Measurements from ENCODE around the gene PRPF40A. TPM values are rescaled to one million over a fixed set of nuclear protein-coding genes. Genes with fewer than 3 reads are reported as not detected.
"Not testable (repeated sequence)": the region's sequence is repeated elsewhere in the genome, so short reads cannot be mapped to it uniquely, and the experiment has no call there.

PRPF40A gene
- total and polyA plus RNA-seq, 2 experiments from 2014 or later = 86.1 to 112 TPM

- 100% methylated on average over 1 of the region's 1 CpG for whole genome bisulfite sequencing, 2 experiments (ENCODE audit: low coverage in 1 of 2, low lambda C conversion rate in 2 of 2, missing lambda C conversion rate in 2 of 2)
- in situ Hi-C loops (cut with MboI) = loop anchor here (25.0 kb wide), 1 partner anchor 782 kb away; no protein-coding TSS in a partner anchor
- no peak for TF ChIP-seq EZH2 (IDR thresholded peaks at IDR 0.05; ENCODE audit: insufficient read depth, poor library complexity, severe bottlenecking)
- TF ChIP-seq EZH2phosphoT487 (IDR thresholded peaks at IDR 0.05; ENCODE audit: insufficient read depth, low read depth) = no peak
Observed at GRCh38 chr2:152730591-152731333, 13.5 kb upstream of the PRPF40A start.

GRCh38 chr2:152729844-152730243 lies 12.6 kb upstream of the PRPF40A start:
- H4K20me1 ChIP-seq (ENCODE audit: insufficient read depth) = 0 out of 2 replicates have a peak, but pooled peaks cover 4% of the 10 kb centered on the region

More at GRCh38 chr2:152730591-152731333, 13.5 kb upstream of the PRPF40A start:
- H3K9ac ChIP-seq = no peak overlapping the region
- H4K20me1 ChIP-seq (ENCODE audit: insufficient read depth) = 0 out of 2 replicates have a peak, but pooled peaks cover 5% of the 10 kb centered on the region
- no peak overlapping the region for H3K4me2 ChIP-seq (ENCODE audit: unreplicated experiment)
- H3K4me1 ChIP-seq (ENCODE audit: insufficient read depth) = peaks cover 1% of the 10 kb centered on the region
- peaks cover 60% of the 10 kb centered on the region for H3K79me2 ChIP-seq (ENCODE audit: insufficient read depth)
- H3F3A ChIP-seq (ENCODE audit: insufficient read depth) = no peaks in the 10 kb centered on the region
- no peaks in the 10 kb centered on the region for H3K9me3 ChIP-seq (ENCODE audit: low read depth)
- no peaks in the 10 kb centered on the region for H3K27me3 ChIP-seq (replicated peaks; ENCODE audit: insufficient read depth)
- no peak overlapping the region for H3K27ac ChIP-seq
- peak; percentile 19 for DNase-seq
- no peak overlapping the region for H2AFZ ChIP-seq
- no peaks in the 10 kb centered on the region for H3K9me2 ChIP-seq (ENCODE audit: insufficient read depth)
- H3K4me3 ChIP-seq = no peak overlapping the region
- H3K36me3 ChIP-seq (ENCODE audit: low read depth) = peaks cover under 1% of the 10 kb centered on the region; the same call in 1 of the 2 replicates

GRCh38 chr2:152723918-152724317 lies 6.7 kb upstream of the PRPF40A start:
- H4K20me1 ChIP-seq (ENCODE audit: insufficient read depth) = no peaks in the 10 kb centered on the region
- H3F3A ChIP-seq (ENCODE audit: insufficient read depth) = no peaks in the 10 kb centered on the region
- no peak overlapping the region for H3K27ac ChIP-seq
- H3K4me1 ChIP-seq (ENCODE audit: insufficient read depth) = peaks cover 20% of the 10 kb centered on the region
- no peak overlapping the region for H2AFZ ChIP-seq
- H3K9me2 ChIP-seq (ENCODE audit: insufficient read depth) = no peaks in the 10 kb centered on the region
- in situ Hi-C loops (cut with MboI) = no loop called here
- H3K79me2 ChIP-seq (ENCODE audit: insufficient read depth) = peaks cover 96% of the 10 kb centered on the region
- no peaks in the 10 kb centered on the region for H3K27me3 ChIP-seq (replicated peaks; ENCODE audit: insufficient read depth)
- H3K4me3 ChIP-seq = no peak overlapping the region
- H3K36me3 ChIP-seq (ENCODE audit: low read depth) = no peaks in the 10 kb centered on the region
- no peaks in the 10 kb centered on the region for H3K9me3 ChIP-seq (ENCODE audit: low read depth)
- no peak overlapping the region for H3K4me2 ChIP-seq (ENCODE audit: unreplicated experiment)
- 96 to 100% methylated on average over 1 of the region's 1 CpG for WGBS, 2 experiments (ENCODE audit: low coverage in 1 of 2, low lambda C conversion rate in 2 of 2, missing lambda C conversion rate in 2 of 2)
- DNase-seq = no peak
- no peak for TF ChIP-seq EZH2phosphoT487 (IDR thresholded peaks at IDR 0.05; ENCODE audit: insufficient read depth, low read depth)
- TF ChIP-seq EZH2 (IDR thresholded peaks at IDR 0.05; ENCODE audit: insufficient read depth, poor library complexity, severe bottlenecking) = no peak
- H3K9ac ChIP-seq = no peak overlapping the region

More at GRCh38 chr2:152729844-152730243, 12.6 kb upstream of the PRPF40A start:
- 95 to 97% methylated on average over 2 of the region's 2 CpGs for WGBS, 2 experiments (ENCODE audit: low coverage in 1 of 2, low lambda C conversion rate in 2 of 2, missing lambda C conversion rate in 2 of 2)
- no peak overlapping the region for H3K4me2 ChIP-seq (ENCODE audit: unreplicated experiment)
- no peak overlapping the region for H3K4me3 ChIP-seq
- H3K27ac ChIP-seq = no peak overlapping the region
- no peak for TF ChIP-seq EZH2 (IDR thresholded peaks at IDR 0.05; ENCODE audit: insufficient read depth, poor library complexity, severe bottlenecking)
- no peak for TF ChIP-seq EZH2phosphoT487 (IDR thresholded peaks at IDR 0.05; ENCODE audit: insufficient read depth, low read depth)
- peaks cover 67% of the 10 kb centered on the region for H3K79me2 ChIP-seq (ENCODE audit: insufficient read depth)
- H3K9ac ChIP-seq = no peak overlapping the region
- no peak overlapping the region for H2AFZ ChIP-seq
- peaks cover 10% of the 10 kb centered on the region for H3K4me1 ChIP-seq (ENCODE audit: insufficient read depth)
- no peak for DNase-seq
- no peaks in the 10 kb centered on the region for H3K9me3 ChIP-seq (ENCODE audit: low read depth)
- H3K36me3 ChIP-seq (ENCODE audit: low read depth) = no peaks in the 10 kb centered on the region
- in situ Hi-C loops (cut with MboI) = loop anchor here (25.0 kb wide), 1 partner anchor 782 kb away; no protein-coding TSS in a partner anchor
- H3F3A ChIP-seq (ENCODE audit: insufficient read depth) = no peaks in the 10 kb centered on the region
- H3K9me2 ChIP-seq (ENCODE audit: insufficient read depth) = no peaks in the 10 kb centered on the region
- H3K27me3 ChIP-seq (replicated peaks; ENCODE audit: insufficient read depth) = no peaks in the 10 kb centered on the region

GRCh38 chr2:152722639-152723038 lies 5.4 kb upstream of the PRPF40A start:
- H3K27me3 ChIP-seq (replicated peaks; ENCODE audit: insufficient read depth); H2AFZ ChIP-seq; in situ Hi-C loops (cut with MboI); H3K9me3 ChIP-seq (ENCODE audit: low read depth); H3K36me3 ChIP-seq (ENCODE audit: low read depth); H3K4me2 ChIP-seq (ENCODE audit: unreplicated experiment); H3F3A ChIP-seq (ENCODE audit: insufficient read depth); H4K20me1 ChIP-seq (ENCODE audit: insufficient read depth); H3K4me3 ChIP-seq; H3K9me2 ChIP-seq (ENCODE audit: insufficient read depth); DNase-seq; H3K9ac ChIP-seq; H3K27ac ChIP-seq: not testable (repeated sequence)
- peaks cover 86% of the 10 kb centered on the region for H3K79me2 ChIP-seq (ENCODE audit: insufficient read depth)
- H3K4me1 ChIP-seq (ENCODE audit: insufficient read depth) = peaks cover 20% of the 10 kb centered on the region
- WGBS, 2 experiments (ENCODE audit: low coverage in 1 of 2, low lambda C conversion rate in 2 of 2, missing lambda C conversion rate in 2 of 2) = 96 to 97% methylated on average over 7 to 8 of the region's 8 CpGs
